Tibial artery (tissue), 4 donors: ENCODE data around the gene GPR18.

Experiments used
- DNase-seq, 2 donors: peaks; one replicate each; pipeline ENCODE4 v3.0.0-alpha.2; 2019
- H3K27ac ChIP-seq, 2 donors: fragments of 200-600 bp; sonication (generic) in 1 of 2; 1 replicate in 1 of 2; 2 replicates in 1 of 2; pipeline ENCODE4 v1.5.1; 2018 to 2019; ENCODE audit warnings: mild to moderate bottlenecking in 1 of 2
- H3K27me3 ChIP-seq, 2 donors: fragments of 200-600 bp; sonication (generic) in 1 of 2; one replicate each; pipeline versions ENCODE4 v1.5.1 to v1.6.0; 2016 to 2019
- H3K36me3 ChIP-seq, 3 donors: fragments of 200-600 bp; sonication (generic) in 2 of 3; one replicate each; pipeline ENCODE4 v1.5.1; 2016 to 2019; ENCODE audit warnings: mild to moderate bottlenecking in 2 of 3
- H3K4me1 ChIP-seq, 4 donors: fragments of 200-600 bp; sonication (generic) in 2 of 4; 1 replicate in 3 of 4; 2 replicates in 1 of 4; pipeline ENCODE4 v1.5.1; 2016 to 2019
- H3K4me3 ChIP-seq, 2 donors: fragments of 200-600 bp; sonication (generic) in 1 of 2; 1 replicate in 1 of 2; 2 replicates in 1 of 2; pipeline ENCODE4 v1.5.1; 2018 to 2019; ENCODE audit warnings: mild to moderate bottlenecking in 2 of 2
- H3K9me3 ChIP-seq, 3 donors: fragments of 200-600 bp; sonication (generic) in 1 of 3; one replicate each; pipeline ENCODE4 v1.5.1; 2016 to 2019
- intact Hi-C: fragments of 100-400 bp; cut with DNase I; formaldehyde crosslinking; loops from one replicate; pipeline ENCODE4 v1.15.0; 2023; ENCODE audit warnings: low total_unique reads
- TF ChIP-seq, protein P1 (sequence below), 2 experiments: fragments of 200-600 bp in 1 of 2; fragments of 450-650 bp in 1 of 2; IDR thresholded peaks; one replicate each; pipeline ENCODE4 v1.5.1; 2017 to 2019; ENCODE audit warnings: antibody characterized with exemption in 2 of 2, mild to moderate bottlenecking in 1 of 2, moderate library complexity in 1 of 2

The GPR18 gene

DNA sequence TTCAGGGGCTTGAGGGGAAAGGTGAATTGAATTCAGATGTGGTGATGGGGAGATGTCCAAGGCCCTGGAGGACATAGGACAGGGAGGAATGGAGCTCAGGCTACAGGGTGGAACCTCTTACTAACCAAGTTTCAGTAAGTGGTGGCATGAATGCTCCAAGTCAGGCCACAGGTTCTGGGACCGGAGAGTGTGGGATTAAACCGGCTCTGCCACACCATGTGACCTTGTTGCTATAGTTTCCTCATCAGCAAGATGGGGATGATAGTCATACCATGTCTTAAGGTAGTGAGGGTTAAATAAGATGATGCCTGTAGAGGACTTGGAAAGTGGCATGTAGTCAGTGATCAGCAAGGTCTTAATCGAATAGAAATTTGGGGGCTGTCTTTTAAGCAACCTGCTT is 32.7 kb upstream of the GPR18 start:
- TF ChIP-seq, protein P1, sequence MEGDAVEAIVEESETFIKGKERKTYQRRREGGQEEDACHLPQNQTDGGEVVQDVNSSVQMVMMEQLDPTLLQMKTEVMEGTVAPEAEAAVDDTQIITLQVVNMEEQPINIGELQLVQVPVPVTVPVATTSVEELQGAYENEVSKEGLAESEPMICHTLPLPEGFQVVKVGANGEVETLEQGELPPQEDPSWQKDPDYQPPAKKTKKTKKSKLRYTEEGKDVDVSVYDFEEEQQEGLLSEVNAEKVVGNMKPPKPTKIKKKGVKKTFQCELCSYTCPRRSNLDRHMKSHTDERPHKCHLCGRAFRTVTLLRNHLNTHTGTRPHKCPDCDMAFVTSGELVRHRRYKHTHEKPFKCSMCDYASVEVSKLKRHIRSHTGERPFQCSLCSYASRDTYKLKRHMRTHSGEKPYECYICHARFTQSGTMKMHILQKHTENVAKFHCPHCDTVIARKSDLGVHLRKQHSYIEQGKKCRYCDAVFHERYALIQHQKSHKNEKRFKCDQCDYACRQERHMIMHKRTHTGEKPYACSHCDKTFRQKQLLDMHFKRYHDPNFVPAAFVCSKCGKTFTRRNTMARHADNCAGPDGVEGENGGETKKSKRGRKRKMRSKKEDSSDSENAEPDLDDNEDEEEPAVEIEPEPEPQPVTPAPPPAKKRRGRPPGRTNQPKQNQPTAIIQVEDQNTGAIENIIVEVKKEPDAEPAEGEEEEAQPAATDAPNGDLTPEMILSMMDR (IDR thresholded peaks at IDR 0.05): no peak
- H3K27me3 ChIP-seq: no peaks in the 10 kb centered on the region
- no peak overlapping the region for H3K4me3 ChIP-seq
- H3K36me3 ChIP-seq: peaks cover 0 to 8% (median 5%) of the 10 kb centered on the region in 3 donors
- no peaks in the 10 kb centered on the region for H3K9me3 ChIP-seq
- H3K27ac ChIP-seq: no peak overlapping the region
- H3K4me1 ChIP-seq: peaks cover 0 to 29% (median 3%) of the 10 kb centered on the region in 4 donors
- DNase-seq: no peak
- intact Hi-C loops: no loop called here

DNA sequence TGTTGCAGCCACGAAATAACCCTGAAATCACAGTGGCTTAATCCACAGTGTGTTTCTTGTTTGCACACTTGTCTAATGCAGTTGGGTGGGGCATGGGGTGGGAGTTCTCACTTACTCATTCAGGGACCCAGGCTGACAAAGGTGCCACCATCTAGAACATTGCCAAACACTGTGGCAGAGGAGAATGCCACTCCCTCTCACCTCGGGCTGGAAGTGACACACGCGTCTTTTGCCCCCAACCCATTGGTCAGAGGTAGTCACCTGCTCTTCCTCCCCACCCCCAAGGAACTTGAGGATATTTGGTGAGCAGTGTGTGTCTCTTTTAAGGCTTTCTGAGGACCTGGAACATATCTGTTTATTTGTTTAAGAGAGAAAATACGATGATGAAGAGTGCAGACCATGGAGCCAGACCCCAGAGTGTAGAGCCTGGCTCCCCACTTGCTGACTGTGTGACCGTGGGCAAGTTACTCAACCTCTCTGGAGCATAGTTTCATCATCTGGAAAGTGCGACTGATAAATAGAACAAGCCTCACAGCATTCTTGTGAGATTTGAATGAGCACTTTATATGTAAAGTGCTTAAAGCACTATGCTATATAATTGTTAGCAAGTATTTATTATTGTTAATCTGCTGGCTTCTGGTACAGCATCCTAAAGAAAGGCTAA is 31.6 kb upstream of the GPR18 start:
- intact Hi-C loops: no loop called here
- DNase-seq: no peak
- H3K4me1 ChIP-seq: peaks cover 0 to 37% (median 3%) of the 10 kb centered on the region in 4 donors
- no peak overlapping the region for H3K4me3 ChIP-seq
- TF ChIP-seq, protein P1 (IDR thresholded peaks at IDR 0.05): no peak
- H3K36me3 ChIP-seq: peaks cover 0 to 5% (median under 1%) of the 10 kb centered on the region in 3 donors
- no peaks in the 10 kb centered on the region for H3K27me3 ChIP-seq
- H3K27ac ChIP-seq: peak overlapping the region in 1 of 2 donors; percentile 3
- H3K9me3 ChIP-seq: no peaks in the 10 kb centered on the region

DNA sequence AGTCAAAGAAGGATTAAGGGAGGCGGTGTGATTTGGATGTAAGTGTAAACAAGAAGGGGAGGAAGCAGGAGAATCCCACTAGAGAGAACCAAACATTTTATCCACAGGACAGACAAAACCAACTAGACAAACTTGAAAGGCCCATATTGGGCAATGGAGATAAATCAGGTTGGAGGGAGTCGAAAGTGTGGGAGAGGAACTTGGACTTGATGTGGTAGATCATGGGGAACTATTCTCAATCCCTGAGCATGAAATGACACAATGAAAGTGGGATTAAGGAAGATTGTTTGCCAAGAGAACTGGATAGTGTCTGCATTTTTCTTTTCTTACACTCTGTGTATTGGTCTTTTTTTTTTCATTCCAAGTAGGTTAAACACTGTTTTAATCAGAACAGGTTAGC is 31.1 kb upstream of the GPR18 start:
- H3K27ac ChIP-seq: peak overlapping the region; percentile 3 to 69
- intact Hi-C loops: no loop called here

DNA sequence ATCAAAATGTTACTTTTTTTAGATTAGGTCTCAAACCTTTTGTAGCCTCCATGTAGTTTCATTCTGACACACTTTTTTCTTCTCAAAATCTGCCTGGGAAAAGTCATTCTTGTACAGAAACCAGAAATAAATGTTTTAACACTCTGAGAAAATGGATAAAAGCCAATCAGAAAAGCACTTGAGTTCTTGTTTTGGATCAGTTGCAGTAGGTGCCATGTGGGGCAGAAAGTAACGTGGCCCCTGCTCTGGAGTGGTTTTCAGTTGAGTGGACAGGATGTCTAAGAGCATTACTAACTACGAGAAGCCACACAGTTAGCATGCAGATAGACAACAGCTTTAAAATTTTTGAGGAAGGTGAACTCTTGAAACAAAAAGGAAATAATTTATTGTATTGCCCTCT is 29.9 kb upstream of the GPR18 start:
- H3K4me1 ChIP-seq: peaks cover 0 to 41% (median 5%) of the 10 kb centered on the region in 4 donors
- peaks cover 0 to 3% (median 0%) of the 10 kb centered on the region in 3 donors for H3K36me3 ChIP-seq
- H3K27ac ChIP-seq: peak overlapping the region; percentile 63 to 69
- DNase-seq: no peak
- no peaks in the 10 kb centered on the region for H3K9me3 ChIP-seq
- intact Hi-C loops: no loop called here
- H3K27me3 ChIP-seq: no peaks in the 10 kb centered on the region
- TF ChIP-seq, protein P1 (IDR thresholded peaks at IDR 0.05): no peak
- H3K4me3 ChIP-seq: peak overlapping the region in 1 of 2 donors; percentile 15

More for the DNA sequence above, 31.1 kb upstream of the GPR18 start:
- TF ChIP-seq, protein P1 (IDR thresholded peaks at IDR 0.05): no peak
- Histone ChIP-seq H3K4me3 (no peak overlapping the region), H3K9me3 (no peaks in the 10 kb centered on the region), H3K27me3 (no peaks in the 10 kb centered on the region), H3K4me1 (peaks cover 0 to 37% (median 3%) of the 10 kb centered on the region in 4 donors), H3K36me3 (peaks cover 0 to 5% (median 0%) of the 10 kb centered on the region in 3 donors)
- DNase-seq: no peak

DNA sequence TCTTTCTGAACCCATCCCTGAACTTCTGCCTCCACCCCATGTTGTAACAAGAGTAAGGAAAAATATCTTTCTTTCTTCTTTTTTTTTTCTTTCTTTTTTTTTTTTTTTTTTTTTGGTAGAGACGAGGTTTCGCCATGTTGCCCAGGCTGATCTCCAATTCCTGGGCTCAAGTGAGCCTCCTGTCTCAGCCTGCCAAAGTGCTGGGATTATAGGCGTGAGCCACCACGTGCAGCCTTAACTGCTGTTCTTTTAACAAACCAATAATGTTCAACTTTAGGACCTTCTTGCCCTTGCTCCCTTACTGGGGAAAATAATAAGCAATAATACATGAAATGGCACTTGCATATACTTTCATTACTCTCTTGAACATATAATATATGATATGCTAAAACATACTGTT is 29.4 kb upstream of the GPR18 start:
- TF ChIP-seq, protein P1 (IDR thresholded peaks at IDR 0.05): no peak
- Histone ChIP-seq H3K27me3 (no peaks in the 10 kb centered on the region), H3K27ac (peak overlapping the region; percentile 63 to 69), H3K4me1 (peaks cover 0 to 47% (median 6%) of the 10 kb centered on the region in 4 donors), H3K36me3 (no peaks in the 10 kb centered on the region), H3K9me3 (no peaks in the 10 kb centered on the region), H3K4me3 (peak overlapping the region in 1 of 2 donors; percentile 15)
- DNase-seq: peak in 1 of 2 donors; percentile 72
- intact Hi-C loops: no loop called here
